HepG2 (cell line): Measurements from ENCODE around the gene MAPK4. TPM values are rescaled to one million over a fixed set of nuclear protein-coding genes. Genes with fewer than 3 reads are reported as not detected.

Source experiments
- ZNF878 ChIP-seq: sonication (generic); formaldehyde crosslinking; IDR thresholded peaks from 2 replicates; pipeline ENCODE4 v1.8.1; 2023; ENCODE audit warnings: mild to moderate bottlenecking, missing genetic modification reagents, moderate library complexity
- polyA plus RNA-seq, 8 experiments: library from polyadenylated mRNA; depleted of rRNA in 3 of 8; stranded (reverse) in 7 of 8; unstranded in 1 of 8; fragments of >200 nt; fragmentation: Illumina TruSeq in 4 of 8; extraction: Trizol in 4 of 8; gene quantifications; 2 replicates each; pipeline versions ENCODE4 v1.2.1 to v1.2.3, GENCODE V29; 2011 to 2016; ENCODE audit warnings: low read depth in 4 of 8, missing spikeins in 1 of 8, mixed read lengths in 1 of 8; ENCODE audit not compliant: insufficient read depth in 1 of 8
- total RNA-seq, 5 experiments: library from RNA; depleted of rRNA; stranded (reverse); fragments of >200 nt; fragmentation: Illumina TruSeq; extraction: Trizol; gene quantifications; 2 replicates each; pipeline ENCODE4 v1.2.3, GENCODE V29; 2016; ENCODE audit warnings: low read depth in 1 of 5
- TF ChIP-seq, protein P1 (sequence below): sonication (generic); formaldehyde crosslinking; IDR thresholded peaks from 2 replicates; pipeline ENCODE4 v1.4.0; 2020; ENCODE audit warnings: missing genetic modification reagents, borderline replicate concordance
- TF ChIP-seq, protein P2 (sequence below), 2 experiments: sonication (generic) in 1 of 2; formaldehyde crosslinking in 1 of 2; IDR thresholded peaks; 2 replicates each; pipeline versions ENCODE4 v1.4.0 to v1.6.1; 2016 to 2020; ENCODE audit warnings: borderline replicate concordance in 1 of 2, low read depth in 1 of 2, mild to moderate bottlenecking in 1 of 2, missing genetic modification reagents in 1 of 2

The MAPK4 gene
- total and polyA plus RNA-seq, 2 of the 13 experiments (the other 11 are each of a cell fraction or from before 2014, with no cell fraction given), result not detected

DNA sequence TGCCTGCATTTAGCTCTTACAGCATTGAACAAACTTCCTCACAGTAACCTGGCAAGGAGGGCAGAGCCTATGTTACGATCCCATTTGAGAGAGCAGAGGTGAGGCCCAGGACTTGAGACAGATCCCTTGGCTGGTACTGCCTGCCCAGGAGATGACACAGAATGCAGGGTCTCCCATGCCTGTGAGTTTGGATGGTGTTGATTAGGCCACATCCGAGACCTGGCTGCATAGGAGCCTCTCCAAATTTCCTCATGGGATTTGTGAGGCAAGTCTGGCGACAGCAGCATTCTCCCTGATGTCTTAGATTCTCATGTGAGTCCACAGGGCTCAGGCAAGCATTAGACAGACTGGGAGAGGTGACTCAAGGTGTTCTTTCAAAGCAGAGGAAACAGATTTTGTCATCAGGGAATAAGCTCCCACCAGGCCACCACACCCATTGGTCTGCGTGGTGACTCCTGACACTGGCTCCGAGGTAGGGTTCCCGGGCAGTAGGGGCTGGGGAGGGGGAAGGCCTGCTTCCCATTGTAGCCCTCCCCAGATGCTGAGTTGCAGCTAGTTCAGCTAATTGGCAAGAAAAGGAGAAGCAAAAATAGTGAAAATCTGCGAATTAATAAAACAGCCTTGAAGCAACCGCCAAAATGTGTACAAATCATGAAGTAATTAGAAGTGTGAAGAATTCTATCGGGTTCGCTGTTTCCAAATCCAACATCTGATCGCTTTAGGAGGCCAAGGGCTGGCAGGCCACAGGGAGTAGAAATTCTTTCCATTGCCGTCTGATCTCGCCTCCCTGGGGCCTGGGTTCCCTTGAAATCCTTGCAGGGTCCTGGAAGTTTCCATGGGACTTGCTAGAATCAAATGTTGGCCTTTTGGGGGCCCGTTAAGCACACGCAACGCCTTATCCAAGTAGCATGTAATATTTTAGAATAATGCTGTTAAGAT lies 68.0 kb downstream of the MAPK4 start (continued):
- TF ChIP-seq, protein P1, sequence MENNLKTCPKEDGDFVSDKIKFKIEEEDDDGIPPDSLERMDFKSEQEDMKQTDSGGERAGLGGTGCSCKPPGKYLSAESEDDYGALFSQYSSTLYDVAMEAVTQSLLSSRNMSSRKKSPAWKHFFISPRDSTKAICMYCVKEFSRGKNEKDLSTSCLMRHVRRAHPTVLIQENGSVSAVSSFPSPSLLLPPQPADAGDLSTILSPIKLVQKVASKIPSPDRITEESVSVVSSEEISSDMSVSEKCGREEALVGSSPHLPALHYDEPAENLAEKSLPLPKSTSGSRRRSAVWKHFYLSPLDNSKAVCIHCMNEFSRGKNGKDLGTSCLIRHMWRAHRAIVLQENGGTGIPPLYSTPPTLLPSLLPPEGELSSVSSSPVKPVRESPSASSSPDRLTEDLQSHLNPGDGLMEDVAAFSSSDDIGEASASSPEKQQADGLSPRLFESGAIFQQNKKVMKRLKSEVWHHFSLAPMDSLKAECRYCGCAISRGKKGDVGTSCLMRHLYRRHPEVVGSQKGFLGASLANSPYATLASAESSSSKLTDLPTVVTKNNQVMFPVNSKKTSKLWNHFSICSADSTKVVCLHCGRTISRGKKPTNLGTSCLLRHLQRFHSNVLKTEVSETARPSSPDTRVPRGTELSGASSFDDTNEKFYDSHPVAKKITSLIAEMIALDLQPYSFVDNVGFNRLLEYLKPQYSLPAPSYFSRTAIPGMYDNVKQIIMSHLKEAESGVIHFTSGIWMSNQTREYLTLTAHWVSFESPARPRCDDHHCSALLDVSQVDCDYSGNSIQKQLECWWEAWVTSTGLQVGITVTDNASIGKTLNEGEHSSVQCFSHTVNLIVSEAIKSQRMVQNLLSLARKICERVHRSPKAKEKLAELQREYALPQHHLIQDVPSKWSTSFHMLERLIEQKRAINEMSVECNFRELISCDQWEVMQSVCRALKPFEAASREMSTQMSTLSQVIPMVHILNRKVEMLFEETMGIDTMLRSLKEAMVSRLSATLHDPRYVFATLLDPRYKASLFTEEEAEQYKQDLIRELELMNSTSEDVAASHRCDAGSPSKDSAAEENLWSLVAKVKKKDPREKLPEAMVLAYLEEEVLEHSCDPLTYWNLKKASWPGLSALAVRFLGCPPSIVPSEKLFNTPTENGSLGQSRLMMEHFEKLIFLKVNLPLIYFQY (CRISPR knock-in tag), result no peak
- TF ChIP-seq ZNF878 (CRISPR knock-in tag), result no peak
- TF ChIP-seq, protein P2, sequence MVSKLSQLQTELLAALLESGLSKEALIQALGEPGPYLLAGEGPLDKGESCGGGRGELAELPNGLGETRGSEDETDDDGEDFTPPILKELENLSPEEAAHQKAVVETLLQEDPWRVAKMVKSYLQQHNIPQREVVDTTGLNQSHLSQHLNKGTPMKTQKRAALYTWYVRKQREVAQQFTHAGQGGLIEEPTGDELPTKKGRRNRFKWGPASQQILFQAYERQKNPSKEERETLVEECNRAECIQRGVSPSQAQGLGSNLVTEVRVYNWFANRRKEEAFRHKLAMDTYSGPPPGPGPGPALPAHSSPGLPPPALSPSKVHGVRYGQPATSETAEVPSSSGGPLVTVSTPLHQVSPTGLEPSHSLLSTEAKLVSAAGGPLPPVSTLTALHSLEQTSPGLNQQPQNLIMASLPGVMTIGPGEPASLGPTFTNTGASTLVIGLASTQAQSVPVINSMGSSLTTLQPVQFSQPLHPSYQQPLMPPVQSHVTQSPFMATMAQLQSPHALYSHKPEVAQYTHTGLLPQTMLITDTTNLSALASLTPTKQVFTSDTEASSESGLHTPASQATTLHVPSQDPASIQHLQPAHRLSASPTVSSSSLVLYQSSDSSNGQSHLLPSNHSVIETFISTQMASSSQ (IDR thresholded peaks at IDR 0.05; ENCODE audit: low read depth), result no peak
- TF ChIP-seq, protein P2 (CRISPR knock-in tag; IDR thresholded peaks at IDR 0.05; ENCODE audit: borderline replicate concordance), result no peak
